K562 (cell line): ENCODE data around the gene SH3TC2. TPM values are rescaled to one million over a fixed set of nuclear protein-coding genes. Genes with fewer than 3 reads are reported as not detected.

Source experiments
- ATAC-seq: fragments of 200-7000 bp; cut with Tn5 transposase; 3 replicates; pipeline ENCODE4 v1.9.1; 2020; ENCODE audit warnings: moderate library complexity
- BruUV-seq: library from RNA; stranded (reverse); fragments of 400-500 nt; replicated peaks from 2 replicates; lab custom pipeline; 2021; lab: Mats Ljungman, UMichigan
- CTCF ChIA-PET: fragments of 300-600 bp; formaldehyde crosslinking; extraction: SDS; loops from one replicate; lab custom pipeline; 2021; ENCODE audit warnings: low intra/inter-chr PET ratio; lab: Yijun Ruan, JAX
- POLR2A ChIA-PET: fragments of 300-600, 350-650 bp; sonication (Branson Sonifier 250); formaldehyde crosslinking; extraction: SDS; loops from one replicate; lab custom pipeline; 2021; ENCODE audit warnings: antibody characterized with exemption, inconsistent platforms; lab: Yijun Ruan, JAX
- DNase-seq, 4 experiments: peaks; one replicate each; pipeline versions ENCODE4 v3.0.0 to v3.0.0-alpha.2; 2011 to 2018; ENCODE audit warnings: low spot score in 3 of 4, mixed read lengths in 3 of 4; ENCODE audit errors: extremely low read depth in 1 of 4
- FAIRE-seq: peaks from 2 replicates; lab custom pipeline; 2011; peaks lifted over from hg19 to GRCh38; lab: Jason Lieb, UNC
- H2AFZ ChIP-seq: 2 replicates; pipeline ENCODE4 v1.6.0; 2011; ENCODE audit warnings: low read depth, low read length, control low read depth, inconsistent platforms
- H3K27ac ChIP-seq: fragments of 200-600 bp; 3 replicates; pipeline ENCODE4 v1.8.0; 2011; ENCODE audit warnings: low read depth, mild to moderate bottlenecking, control low read depth, inconsistent platforms, low read length, moderate library complexity, mixed read lengths; ENCODE audit errors: extremely low read depth
- H3K27me3 ChIP-seq, 2 experiments: fragments of 300-600 bp in 1 of 2; 2 replicates in 1 of 2; 3 replicates in 1 of 2; pipeline versions ENCODE4 v1.6.0 to v1.8.0; 2011; ENCODE audit warnings: inconsistent platforms in 2 of 2, low read length in 2 of 2, mild to moderate bottlenecking in 1 of 2, mixed read lengths in 1 of 2, moderate library complexity in 1 of 2; ENCODE audit not compliant: control insufficient read depth in 2 of 2, insufficient read depth in 2 of 2
- H3K36me3 ChIP-seq: fragments of 300-600 bp; 3 replicates; pipeline ENCODE4 v1.8.0; 2011; ENCODE audit warnings: mild to moderate bottlenecking, low read length, inconsistent platforms; ENCODE audit not compliant: control insufficient read depth, insufficient read depth
- H3K4me1 ChIP-seq, 2 experiments: fragments of 200-600 bp in 1 of 2; replicated peaks in 1 of 2; 2 replicates in 1 of 2; 3 replicates in 1 of 2; pipeline versions ENCODE4 v1.5.1 to v1.8.0; 2011; ENCODE audit warnings: inconsistent platforms in 2 of 2, low read length in 2 of 2, mild to moderate bottlenecking in 1 of 2, mixed read lengths in 1 of 2, moderate library complexity in 1 of 2; ENCODE audit not compliant: control insufficient read depth in 2 of 2, insufficient read depth in 2 of 2
- H3K4me2 ChIP-seq: 2 replicates; pipeline ENCODE4 v1.6.1; 2011; ENCODE audit warnings: low read length, control low read depth, inconsistent platforms, mixed read lengths; ENCODE audit not compliant: insufficient read depth
- H3K4me3 ChIP-seq: fragments of 200-600 bp; sonication (generic), shearing (Covaris generic); 2 replicates; pipeline ENCODE4 v1.5.1; 2016; ENCODE audit warnings: control low read depth, inconsistent platforms
- H3K79me2 ChIP-seq: fragments of 200-600 bp; 3 replicates; pipeline ENCODE4 v1.8.0; 2011; ENCODE audit warnings: low read length, inconsistent platforms; ENCODE audit not compliant: control insufficient read depth, insufficient read depth
- H3K9ac ChIP-seq, 2 experiments: 2 replicates each; pipeline versions ENCODE4 v1.6.0 to v1.6.1; 2011; ENCODE audit warnings: low read depth in 2 of 2, low read length in 2 of 2, control low read depth in 1 of 2, inconsistent platforms in 1 of 2, mild to moderate bottlenecking in 1 of 2, mixed read lengths in 1 of 2; ENCODE audit not compliant: insufficient read depth in 1 of 2
- H3K9me1 ChIP-seq: one replicate; pipeline ENCODE4 v1.6.0; 2011; ENCODE audit warnings: inconsistent platforms, mild to moderate bottlenecking, low read length, moderate library complexity; ENCODE audit not compliant: control insufficient read depth, insufficient read depth
- H3K9me3 ChIP-seq: replicated peaks from 2 replicates; pipeline ENCODE4 v1.5.1; 2011; ENCODE audit warnings: low read depth, low read length, inconsistent platforms; ENCODE audit not compliant: control insufficient read depth, insufficient read depth
- H4K20me1 ChIP-seq: replicated peaks from 2 replicates; pipeline ENCODE4 v1.6.1; 2011; ENCODE audit warnings: low read length, inconsistent platforms, mixed read lengths; ENCODE audit not compliant: control insufficient read depth, insufficient read depth
- CBX2 ChIP-seq: fragments of 200-600 bp; sonication (generic); IDR thresholded peaks from one replicate; pipeline ENCODE4 v1.6.1; 2012; ENCODE audit warnings: mild to moderate bottlenecking, low read length, inconsistent platforms; ENCODE audit not compliant: insufficient read depth, poor library complexity, severe bottlenecking
- WGBS: fragments of 100-300 bp; shearing (Covaris generic); methylation state at CpG from one replicate; pipeline ENCODE4 v1.1.6; 2016; ENCODE audit warnings: low coverage, mixed read lengths; ENCODE audit not compliant: insufficient coverage; ENCODE audit errors: missing lambda C conversion rate; 5-methylcytosine and 5-hydroxymethylcytosine counted together
- in situ Hi-C: fragments of 300-500 bp; cut with MboI; formaldehyde crosslinking; loops from 4 replicates; pipeline ENCODE4 v1.15.0; 2018; ENCODE audit warnings: inconsistent platforms, mixed read lengths
- intact Hi-C: fragments of 100-400 bp; cut with micrococcal nuclease; formaldehyde crosslinking; loops from 2 replicates; pipeline ENCODE4 v1.14.2; 2022
- polyA plus RNA-seq, 8 experiments: library from polyadenylated mRNA; depleted of rRNA in 4 of 8; stranded (reverse) in 5 of 8; unstranded in 3 of 8; fragments of >200 nt; fragmentation: Nextera tagmentation in 2 of 8; fragmentation: Illumina TruSeq in 1 of 8; extraction: Ambion mirVana in 2 of 8; extraction: Trizol in 1 of 8; gene quantifications; 2 replicates each; pipeline versions ENCODE4 v1.2.1 to v1.2.3, GENCODE V29; 2011 to 2014; ENCODE audit warnings: inconsistent platforms in 1 of 8, missing spikeins in 1 of 8
- total RNA-seq, 7 experiments: library from RNA; depleted of rRNA in 6 of 7; stranded (reverse); fragments of >200 nt in 6 of 7; fragmentation: Illumina TruSeq in 2 of 7; extraction: Trizol in 2 of 7; gene quantifications; 2 replicates each; pipeline versions ENCODE4 v1.2.1 to v1.2.3, GENCODE V29; 2011 to 2021; ENCODE audit warnings: low replicate concordance in 1 of 7
- TF ChIP-seq, protein P1 (sequence below), 3 experiments: IDR thresholded peaks in 2 of 3; conservative IDR thresholded peaks in 1 of 3; 2 replicates each; pipeline ENCODE4 v1.5.1; 2011 to 2012; ENCODE audit warnings: low read length in 3 of 3, mild to moderate bottlenecking in 3 of 3, control low read depth in 2 of 3, improper control_type of control experiment in 1 of 3, inconsistent platforms in 1 of 3, low read depth in 1 of 3, mixed read lengths in 1 of 3, moderate library complexity in 1 of 3; ENCODE audit not compliant: insufficient read depth in 2 of 3
- TF ChIP-seq, protein P2 (sequence below): fragments of 450-650 bp; IDR thresholded peaks from 2 replicates; pipeline ENCODE4 v1.7.0; 2016; ENCODE audit warnings: borderline replicate concordance
- TF ChIP-seq, protein P3 (sequence below): fragments of 200-800 bp; sonication (Bioruptor generic); IDR thresholded peaks from 2 replicates; pipeline ENCODE4 v1.6.1; 2017; ENCODE audit warnings: missing genetic modification characterization, missing compliant biosample characterization
- TF ChIP-seq, protein P4 (sequence below): sonication (generic); formaldehyde crosslinking; IDR thresholded peaks from 2 replicates; pipeline ENCODE4 v1.8.1; 2023; ENCODE audit warnings: missing genetic modification reagents, mild to moderate bottlenecking, borderline replicate concordance
- TF ChIP-seq, protein P5 (sequence below), 2 experiments: IDR thresholded peaks; 2 replicates each; pipeline ENCODE4 v1.6.1; 2012; ENCODE audit warnings: improper control_type of control experiment in 2 of 2, low read depth in 2 of 2, low read length in 2 of 2, borderline replicate concordance in 1 of 2

SH3TC2 gene
- total and polyA plus RNA-seq, 9 of the 15 experiments (the other 6 are each of a cell fraction or from before 2014, with no cell fraction given), result 0.03 to 0.80 (median 0.55) TPM; not detected in 1

DNA sequence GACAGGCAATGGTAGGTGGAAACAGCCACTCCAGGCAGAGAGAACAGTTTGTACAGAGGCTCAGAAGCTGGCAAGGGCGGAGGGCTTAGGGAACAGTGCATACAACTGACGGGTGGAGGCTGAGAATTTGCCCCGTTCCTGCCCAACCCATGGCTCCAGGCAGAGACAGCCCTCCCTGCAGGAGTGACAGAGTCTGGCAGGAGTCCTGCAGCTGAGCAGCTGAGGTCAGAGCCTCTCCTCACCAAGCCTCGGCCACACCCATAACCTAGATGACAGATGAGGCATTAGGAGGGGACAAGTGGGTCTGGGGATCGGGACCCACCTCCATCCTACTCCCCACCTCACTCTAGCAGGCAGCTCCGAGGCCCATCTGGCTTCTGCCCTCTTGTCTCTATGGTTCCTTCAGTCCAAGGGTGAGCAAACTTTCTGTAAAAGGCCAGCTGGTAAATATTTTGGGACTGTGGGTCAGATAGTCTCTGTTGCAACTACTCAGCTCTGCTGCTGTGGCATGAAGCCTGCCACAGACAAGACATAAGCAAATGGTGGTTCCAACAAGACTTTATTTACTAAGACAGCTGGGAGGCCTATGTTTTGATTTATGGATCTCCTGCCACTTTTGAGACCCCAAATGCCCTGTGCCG is 83.7 kb downstream of the SH3TC2 start:
- H3K9me3 ChIP-seq, result no peaks in the 10 kb centered on the region
- no peaks in the 10 kb centered on the region for H3K36me3 ChIP-seq
- no peak overlapping the region for H3K4me3 ChIP-seq
- ATAC-seq (no peak), FAIRE-seq (no peak), DNase-seq (no peak)
- H3K79me2 ChIP-seq, result no peaks in the 10 kb centered on the region
- ChIA-PET CTCF (no interaction called here), POLR2A (interaction anchor here (1.7 kb wide), 1 partner anchor 15 kb away, joined by 3 read pairs; no protein-coding TSS in a partner anchor)
- no TSS peak for BruUV-seq
- H2AFZ ChIP-seq, result no peak overlapping the region
- 0% methylated on average over 6 of the region's 7 CpGs for WGBS
- H3K9me1 ChIP-seq, result no peaks in the 10 kb centered on the region
- intact Hi-C loops, result no loop called here
- no peak overlapping the region for H3K27ac ChIP-seq
- no peaks in the 10 kb centered on the region for H4K20me1 ChIP-seq
- no peaks in the 10 kb centered on the region for H3K4me1 ChIP-seq
- in situ Hi-C loops, result no loop called here
- no peak overlapping the region for H3K4me2 ChIP-seq
- H3K27me3 ChIP-seq, result no peaks in the 10 kb centered on the region; a peak in 1 of 5 replicates
- H3K9ac ChIP-seq, result peak overlapping the region in 1 of 2 experiments; percentile 43; a peak in 2 of 4 replicates
- TF ChIP-seq, protein P1, sequence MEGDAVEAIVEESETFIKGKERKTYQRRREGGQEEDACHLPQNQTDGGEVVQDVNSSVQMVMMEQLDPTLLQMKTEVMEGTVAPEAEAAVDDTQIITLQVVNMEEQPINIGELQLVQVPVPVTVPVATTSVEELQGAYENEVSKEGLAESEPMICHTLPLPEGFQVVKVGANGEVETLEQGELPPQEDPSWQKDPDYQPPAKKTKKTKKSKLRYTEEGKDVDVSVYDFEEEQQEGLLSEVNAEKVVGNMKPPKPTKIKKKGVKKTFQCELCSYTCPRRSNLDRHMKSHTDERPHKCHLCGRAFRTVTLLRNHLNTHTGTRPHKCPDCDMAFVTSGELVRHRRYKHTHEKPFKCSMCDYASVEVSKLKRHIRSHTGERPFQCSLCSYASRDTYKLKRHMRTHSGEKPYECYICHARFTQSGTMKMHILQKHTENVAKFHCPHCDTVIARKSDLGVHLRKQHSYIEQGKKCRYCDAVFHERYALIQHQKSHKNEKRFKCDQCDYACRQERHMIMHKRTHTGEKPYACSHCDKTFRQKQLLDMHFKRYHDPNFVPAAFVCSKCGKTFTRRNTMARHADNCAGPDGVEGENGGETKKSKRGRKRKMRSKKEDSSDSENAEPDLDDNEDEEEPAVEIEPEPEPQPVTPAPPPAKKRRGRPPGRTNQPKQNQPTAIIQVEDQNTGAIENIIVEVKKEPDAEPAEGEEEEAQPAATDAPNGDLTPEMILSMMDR (IDR thresholded peaks at IDR 0.05 in 2 of 3, conservative IDR thresholded peaks at IDR 0.05 in 1 of 3; ENCODE audit: insufficient read depth in 2 of 3, low read depth in 1 of 3, low read length in 3 of 3), result no peak
- TF ChIP-seq, protein P2, sequence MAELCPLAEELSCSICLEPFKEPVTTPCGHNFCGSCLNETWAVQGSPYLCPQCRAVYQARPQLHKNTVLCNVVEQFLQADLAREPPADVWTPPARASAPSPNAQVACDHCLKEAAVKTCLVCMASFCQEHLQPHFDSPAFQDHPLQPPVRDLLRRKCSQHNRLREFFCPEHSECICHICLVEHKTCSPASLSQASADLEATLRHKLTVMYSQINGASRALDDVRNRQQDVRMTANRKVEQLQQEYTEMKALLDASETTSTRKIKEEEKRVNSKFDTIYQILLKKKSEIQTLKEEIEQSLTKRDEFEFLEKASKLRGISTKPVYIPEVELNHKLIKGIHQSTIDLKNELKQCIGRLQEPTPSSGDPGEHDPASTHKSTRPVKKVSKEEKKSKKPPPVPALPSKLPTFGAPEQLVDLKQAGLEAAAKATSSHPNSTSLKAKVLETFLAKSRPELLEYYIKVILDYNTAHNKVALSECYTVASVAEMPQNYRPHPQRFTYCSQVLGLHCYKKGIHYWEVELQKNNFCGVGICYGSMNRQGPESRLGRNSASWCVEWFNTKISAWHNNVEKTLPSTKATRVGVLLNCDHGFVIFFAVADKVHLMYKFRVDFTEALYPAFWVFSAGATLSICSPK, result no peak
- TF ChIP-seq, protein P3, sequence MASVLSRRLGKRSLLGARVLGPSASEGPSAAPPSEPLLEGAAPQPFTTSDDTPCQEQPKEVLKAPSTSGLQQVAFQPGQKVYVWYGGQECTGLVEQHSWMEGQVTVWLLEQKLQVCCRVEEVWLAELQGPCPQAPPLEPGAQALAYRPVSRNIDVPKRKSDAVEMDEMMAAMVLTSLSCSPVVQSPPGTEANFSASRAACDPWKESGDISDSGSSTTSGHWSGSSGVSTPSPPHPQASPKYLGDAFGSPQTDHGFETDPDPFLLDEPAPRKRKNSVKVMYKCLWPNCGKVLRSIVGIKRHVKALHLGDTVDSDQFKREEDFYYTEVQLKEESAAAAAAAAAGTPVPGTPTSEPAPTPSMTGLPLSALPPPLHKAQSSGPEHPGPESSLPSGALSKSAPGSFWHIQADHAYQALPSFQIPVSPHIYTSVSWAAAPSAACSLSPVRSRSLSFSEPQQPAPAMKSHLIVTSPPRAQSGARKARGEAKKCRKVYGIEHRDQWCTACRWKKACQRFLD (CRISPR knock-in tag), result no peak
- TF ChIP-seq, protein P4, sequence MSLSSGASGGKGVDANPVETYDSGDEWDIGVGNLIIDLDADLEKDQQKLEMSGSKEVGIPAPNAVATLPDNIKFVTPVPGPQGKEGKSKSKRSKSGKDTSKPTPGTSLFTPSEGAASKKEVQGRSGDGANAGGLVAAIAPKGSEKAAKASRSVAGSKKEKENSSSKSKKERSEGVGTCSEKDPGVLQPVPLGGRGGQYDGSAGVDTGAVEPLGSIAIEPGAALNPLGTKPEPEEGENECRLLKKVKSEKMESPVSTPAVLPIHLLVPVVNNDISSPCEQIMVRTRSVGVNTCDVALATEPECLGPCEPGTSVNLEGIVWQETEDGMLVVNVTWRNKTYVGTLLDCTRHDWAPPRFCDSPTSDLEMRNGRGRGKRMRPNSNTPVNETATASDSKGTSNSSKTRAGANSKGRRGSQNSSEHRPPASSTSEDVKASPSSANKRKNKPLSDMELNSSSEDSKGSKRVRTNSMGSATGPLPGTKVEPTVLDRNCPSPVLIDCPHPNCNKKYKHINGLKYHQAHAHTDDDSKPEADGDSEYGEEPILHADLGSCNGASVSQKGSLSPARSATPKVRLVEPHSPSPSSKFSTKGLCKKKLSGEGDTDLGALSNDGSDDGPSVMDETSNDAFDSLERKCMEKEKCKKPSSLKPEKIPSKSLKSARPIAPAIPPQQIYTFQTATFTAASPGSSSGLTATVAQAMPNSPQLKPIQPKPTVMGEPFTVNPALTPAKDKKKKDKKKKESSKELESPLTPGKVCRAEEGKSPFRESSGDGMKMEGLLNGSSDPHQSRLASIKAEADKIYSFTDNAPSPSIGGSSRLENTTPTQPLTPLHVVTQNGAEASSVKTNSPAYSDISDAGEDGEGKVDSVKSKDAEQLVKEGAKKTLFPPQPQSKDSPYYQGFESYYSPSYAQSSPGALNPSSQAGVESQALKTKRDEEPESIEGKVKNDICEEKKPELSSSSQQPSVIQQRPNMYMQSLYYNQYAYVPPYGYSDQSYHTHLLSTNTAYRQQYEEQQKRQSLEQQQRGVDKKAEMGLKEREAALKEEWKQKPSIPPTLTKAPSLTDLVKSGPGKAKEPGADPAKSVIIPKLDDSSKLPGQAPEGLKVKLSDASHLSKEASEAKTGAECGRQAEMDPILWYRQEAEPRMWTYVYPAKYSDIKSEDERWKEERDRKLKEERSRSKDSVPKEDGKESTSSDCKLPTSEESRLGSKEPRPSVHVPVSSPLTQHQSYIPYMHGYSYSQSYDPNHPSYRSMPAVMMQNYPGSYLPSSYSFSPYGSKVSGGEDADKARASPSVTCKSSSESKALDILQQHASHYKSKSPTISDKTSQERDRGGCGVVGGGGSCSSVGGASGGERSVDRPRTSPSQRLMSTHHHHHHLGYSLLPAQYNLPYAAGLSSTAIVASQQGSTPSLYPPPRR (CRISPR knock-in tag), result no peak
- TF ChIP-seq, protein P5, sequence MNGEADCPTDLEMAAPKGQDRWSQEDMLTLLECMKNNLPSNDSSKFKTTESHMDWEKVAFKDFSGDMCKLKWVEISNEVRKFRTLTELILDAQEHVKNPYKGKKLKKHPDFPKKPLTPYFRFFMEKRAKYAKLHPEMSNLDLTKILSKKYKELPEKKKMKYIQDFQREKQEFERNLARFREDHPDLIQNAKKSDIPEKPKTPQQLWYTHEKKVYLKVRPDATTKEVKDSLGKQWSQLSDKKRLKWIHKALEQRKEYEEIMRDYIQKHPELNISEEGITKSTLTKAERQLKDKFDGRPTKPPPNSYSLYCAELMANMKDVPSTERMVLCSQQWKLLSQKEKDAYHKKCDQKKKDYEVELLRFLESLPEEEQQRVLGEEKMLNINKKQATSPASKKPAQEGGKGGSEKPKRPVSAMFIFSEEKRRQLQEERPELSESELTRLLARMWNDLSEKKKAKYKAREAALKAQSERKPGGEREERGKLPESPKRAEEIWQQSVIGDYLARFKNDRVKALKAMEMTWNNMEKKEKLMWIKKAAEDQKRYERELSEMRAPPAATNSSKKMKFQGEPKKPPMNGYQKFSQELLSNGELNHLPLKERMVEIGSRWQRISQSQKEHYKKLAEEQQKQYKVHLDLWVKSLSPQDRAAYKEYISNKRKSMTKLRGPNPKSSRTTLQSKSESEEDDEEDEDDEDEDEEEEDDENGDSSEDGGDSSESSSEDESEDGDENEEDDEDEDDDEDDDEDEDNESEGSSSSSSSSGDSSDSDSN (IDR thresholded peaks at IDR 0.05; ENCODE audit: borderline replicate concordance in 1 of 2, low read depth in 2 of 2, low read length in 2 of 2), result no peak
- no peak for TF ChIP-seq CBX2
